GM18499 (cell line): ENCODE data around the gene AGTPBP1.
"Not testable (repeated sequence)": the region's sequence is repeated elsewhere in the genome, so short reads cannot be mapped to it uniquely, and the experiment has no call there.

Source experiments
- ATAC-seq: cut with Tn5 transposase; IDR thresholded peaks from one replicate; pipeline ENCODE4 v1.9.1; 2021; ENCODE audit warnings: moderate number of reproducible peaks; ENCODE audit not compliant: insufficient read depth, unreplicated experiment

The AGTPBP1 gene

GRCh38 chr9:85741875-85742596 lies at the start of gene AGTPBP1:
Gene AGTPBP1, minus strand, starts transcription at chr9:85741954. Its CDS starts 29,421 bp downstream, at chr9:85712533.
- peak; percentile 45 for ATAC-seq

- ATAC-seq = not testable (repeated sequence)
Observed at GRCh38 chr9:85786116-85786515, 44.4 kb upstream of the AGTPBP1 start.

GRCh38 chr9:85773844-85774243 lies 32.1 kb upstream of the AGTPBP1 start:
- not testable (repeated sequence) for ATAC-seq

- not testable (repeated sequence) for ATAC-seq
Observed at GRCh38 chr9:85761802-85762201, 20.0 kb upstream of the AGTPBP1 start.

GRCh38 chr9:85757716-85758115 lies 16.0 kb upstream of the AGTPBP1 start:
- ATAC-seq = not testable (repeated sequence)

GRCh38 chr9:85756216-85756615 lies 14.5 kb upstream of the AGTPBP1 start:
- ATAC-seq = not testable (repeated sequence)

- ATAC-seq = no peak
Observed at GRCh38 chr9:85746309-85746708, 4.6 kb upstream of the AGTPBP1 start.

GRCh38 chr9:85745203-85745602 lies 3.4 kb upstream of the AGTPBP1 start:
- no peak for ATAC-seq

GRCh38 chr9:85744480-85744879 lies 2.7 kb upstream of the AGTPBP1 start:
- ATAC-seq = no peak

- ATAC-seq = no peak
Observed at GRCh38 chr9:85743275-85744128, 1.7 kb upstream of the AGTPBP1 start.

- peak; percentile 2 for ATAC-seq
Observed at GRCh38 chr9:85742597-85742936, 813 bp upstream of the AGTPBP1 start.

- ATAC-seq = peak; percentile 37
Observed at GRCh38 chr9:85741095-85741874, 469 bp downstream of the AGTPBP1 start.

- ATAC-seq = no peak
Observed at GRCh38 chr9:85740787-85741094, 1.0 kb downstream of the AGTPBP1 start.

- ATAC-seq = no peak
Observed at GRCh38 chr9:85738509-85738908, 3.2 kb downstream of the AGTPBP1 start.

GRCh38 chr9:85737671-85738070 lies 4.1 kb downstream of the AGTPBP1 start:
- no peak for ATAC-seq

GRCh38 chr9:85730916-85731630 lies 10.7 kb downstream of the AGTPBP1 start:
- no peak for ATAC-seq

GRCh38 chr9:85729882-85730281 lies 11.9 kb downstream of the AGTPBP1 start:
- no peak for ATAC-seq

GRCh38 chr9:85727500-85727899 lies 14.3 kb downstream of the AGTPBP1 start:
- ATAC-seq = no peak

GRCh38 chr9:85726737-85727136 lies 15.0 kb downstream of the AGTPBP1 start:
- ATAC-seq = no peak

- no peak for ATAC-seq
Observed at GRCh38 chr9:85723215-85723614, 18.5 kb downstream of the AGTPBP1 start.
